GM18511 (cell line): Measurements from ENCODE around the gene CCNL2.

Experiments used
- ATAC-seq: cut with Tn5 transposase; IDR thresholded peaks from one replicate; pipeline ENCODE4 v1.9.1; 2021; ENCODE audit warnings: mild to moderate bottlenecking, moderate library complexity; ENCODE audit not compliant: unreplicated experiment

The CCNL2 gene

GRCh38 chr1:1359308-1359663 lies 39.8 kb downstream of the CCNL2 start:
- ATAC-seq = no peak

DNA sequence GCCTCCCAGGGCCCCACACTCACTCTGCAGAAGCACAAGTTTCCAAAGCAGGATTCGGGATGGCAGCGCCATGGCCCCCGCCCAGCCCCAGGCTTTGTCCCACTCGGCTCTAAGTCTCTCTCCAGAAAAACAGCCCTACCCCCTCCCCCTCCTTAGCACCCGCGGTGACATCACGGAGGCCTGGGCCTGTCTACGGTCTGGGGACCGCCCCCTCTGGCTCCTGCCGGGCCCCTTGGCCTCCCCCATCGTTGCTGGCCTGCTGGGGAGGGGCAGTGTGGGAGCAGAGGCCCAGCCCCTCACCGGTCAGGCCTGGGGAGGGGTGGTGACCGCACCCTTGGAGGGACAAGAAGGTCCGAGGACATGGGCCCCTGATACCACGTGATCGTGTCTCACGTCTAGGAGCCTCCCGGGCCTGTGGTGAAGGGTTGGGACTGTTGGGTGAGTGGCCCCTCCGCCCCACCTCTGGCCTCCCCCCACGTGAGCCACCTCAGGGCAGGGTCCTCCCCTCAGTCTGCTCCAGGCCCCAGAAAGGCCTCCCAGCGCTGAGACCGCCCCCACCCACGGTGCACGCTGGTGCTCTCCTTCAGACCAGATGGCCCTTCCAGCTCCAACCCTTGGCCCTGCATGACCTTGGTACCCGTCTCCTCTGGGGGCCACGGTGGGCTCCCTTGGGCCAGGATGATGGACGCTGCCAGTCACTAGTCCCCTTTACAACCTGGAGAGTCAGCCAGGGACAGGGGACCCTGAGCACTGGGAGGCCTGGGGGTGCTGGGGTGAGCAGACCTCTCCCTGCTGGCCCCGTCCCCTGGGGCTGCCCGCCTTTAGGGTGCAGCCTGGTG lies 40.5 kb downstream of the CCNL2 start, which contains the start of gene MXRA8:
Gene MXRA8, minus strand, starts transcription at position 123 of the 839 bp plus-strand sequence. Its CDS starts 51 bp downstream, at position 72.
- ATAC-seq = no peak

GRCh38 chr1:1357871-1358432 lies 41.2 kb downstream of the CCNL2 start:
- no peak for ATAC-seq

DNA sequence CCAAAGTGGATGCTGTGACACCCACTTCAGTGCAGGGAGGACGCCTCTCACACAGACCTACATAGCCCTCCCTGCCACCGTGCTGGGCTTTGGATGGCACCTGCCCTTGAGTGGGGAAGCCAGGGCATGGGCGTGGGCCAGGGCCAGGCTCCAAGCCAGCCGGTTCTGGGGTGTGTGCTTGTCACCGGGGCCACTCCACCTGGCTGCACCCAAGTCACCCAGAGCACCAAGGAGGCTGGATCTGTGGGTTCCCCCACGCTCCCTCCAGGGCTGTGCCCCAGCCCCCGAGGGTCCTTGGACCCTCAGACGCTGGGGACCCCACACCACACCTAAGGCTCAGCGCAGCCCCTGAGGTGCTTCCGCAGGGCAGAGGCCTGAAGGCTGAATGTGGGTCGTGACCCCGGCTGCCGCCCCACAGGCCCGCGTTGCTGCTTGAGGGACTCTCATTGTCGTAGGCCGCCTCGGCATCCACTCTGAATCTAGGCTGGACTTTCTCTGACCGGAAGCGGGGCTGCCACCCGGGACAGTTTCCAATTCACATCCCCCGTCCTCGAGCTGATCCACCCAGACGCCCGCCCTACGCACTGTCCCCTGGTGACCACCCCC lies 42.2 kb downstream of the CCNL2 start:
- ATAC-seq = no peak

DNA sequence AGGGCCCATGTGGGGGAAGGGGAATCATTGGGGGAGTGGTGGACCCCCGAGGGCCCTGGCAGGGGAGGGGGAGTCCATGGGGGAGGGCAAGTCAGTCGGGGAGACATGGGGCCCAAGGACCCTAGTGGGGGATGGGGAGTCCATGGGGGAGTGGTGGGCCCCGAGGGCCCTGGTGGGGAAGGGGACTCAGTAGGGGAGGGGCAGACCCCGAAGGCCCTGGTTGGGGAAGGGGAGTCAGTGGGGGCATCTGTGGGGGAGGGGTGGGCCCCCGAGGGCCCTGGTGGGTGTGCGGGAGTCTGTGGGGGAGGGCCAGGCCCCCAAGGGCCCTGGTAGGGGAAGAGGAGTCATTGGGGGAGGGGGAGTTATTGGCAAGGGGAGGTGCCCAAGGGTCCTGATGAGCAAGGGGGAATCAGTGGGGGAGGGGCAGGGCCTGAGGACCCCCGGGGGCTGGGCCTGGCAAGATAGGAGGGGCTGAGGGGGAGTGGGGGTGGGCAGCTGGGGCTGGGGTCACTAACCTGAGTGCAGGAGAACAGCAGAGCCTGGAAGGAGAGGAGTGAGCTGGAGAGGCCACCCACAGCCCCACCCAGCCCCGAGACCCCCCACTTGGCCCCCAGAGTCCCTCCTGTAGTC lies 42.9 kb downstream of the CCNL2 start:
- ATAC-seq = no peak

DNA sequence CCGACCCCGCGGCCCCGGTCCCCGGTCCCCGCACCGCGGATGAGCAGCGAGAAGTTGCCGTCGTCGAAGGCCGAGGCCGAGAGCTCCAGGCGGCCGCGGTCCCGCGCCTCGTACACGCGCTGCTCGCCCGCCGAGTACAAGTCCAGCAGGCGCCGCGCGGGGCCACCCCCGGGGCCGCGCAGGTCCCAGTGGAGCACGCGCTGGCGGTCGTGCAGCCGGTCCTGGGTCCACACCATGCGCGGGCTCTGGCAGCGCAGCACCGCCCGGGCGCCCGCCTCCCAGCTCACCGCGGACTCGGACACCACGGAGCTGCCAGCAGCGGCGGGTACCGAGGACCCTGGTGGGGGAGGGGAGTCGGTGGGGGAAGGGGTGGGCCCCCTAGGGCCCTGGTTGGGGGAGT lies 43.7 kb downstream of the CCNL2 start:
- no peak for ATAC-seq

- no peak for ATAC-seq
These were observed 44.6 kb downstream of the CCNL2 start for GRCh38 chr1:1354271-1355247.

GRCh38 chr1:1353389-1354151 lies 45.6 kb downstream of the CCNL2 start:
- no peak for ATAC-seq

GRCh38 chr1:1352786-1353388 lies 46.2 kb downstream of the CCNL2 start:
- no peak for ATAC-seq

DNA sequence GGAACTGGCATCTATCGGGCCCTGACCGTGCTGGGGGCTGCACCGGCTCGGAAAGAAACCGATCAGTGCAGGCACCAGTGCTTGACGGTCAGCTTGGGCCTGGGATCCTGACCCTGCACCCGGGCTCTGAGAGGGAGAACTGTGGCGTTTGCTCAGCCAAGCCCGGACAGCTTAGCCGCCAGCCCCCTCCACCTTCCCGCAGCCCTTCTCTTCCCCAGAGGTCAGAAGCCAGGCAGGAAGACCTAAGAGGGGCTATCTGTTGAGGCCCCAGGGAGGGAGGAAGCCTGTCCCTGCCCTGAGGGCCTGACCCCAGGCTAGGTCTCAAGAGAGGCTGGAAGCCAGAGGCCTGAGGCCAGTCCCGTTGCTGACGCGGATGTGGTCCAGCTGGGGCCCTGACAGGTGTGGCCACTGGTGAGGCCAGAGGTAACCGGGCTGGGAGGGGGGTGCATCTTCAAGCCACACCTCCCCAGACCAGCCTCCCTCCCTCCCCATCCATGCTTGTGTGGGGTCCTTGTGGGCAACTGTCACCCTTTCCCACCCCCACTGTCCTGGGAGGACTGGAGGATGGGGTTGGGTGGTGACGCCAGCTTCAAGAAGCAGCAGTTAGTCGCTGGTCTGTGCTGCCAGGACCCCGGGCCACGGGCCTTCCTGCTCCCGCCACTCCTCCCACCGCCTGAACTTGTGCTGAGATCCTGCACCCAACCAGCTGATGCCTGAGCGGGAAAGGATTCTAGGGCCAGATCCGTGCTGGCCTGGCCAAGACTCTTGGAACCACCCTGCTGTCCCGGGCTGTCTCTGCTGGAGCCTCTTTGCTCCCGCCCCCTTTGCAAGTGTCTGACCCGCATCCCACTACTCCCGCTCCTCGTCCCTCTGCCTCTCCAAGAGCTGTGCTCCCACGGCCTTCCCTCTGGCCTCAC lies 47.4 kb downstream of the CCNL2 start:
- no peak for ATAC-seq

GRCh38 chr1:1349256-1350012 lies 49.7 kb downstream of the CCNL2 start, which contains the start of gene DVL1:
TSS of gene DVL1 (minus strand) at chr1:1349418. CDS start at chr1:1349065, 353 bp downstream.
- ATAC-seq = peak; percentile 77

- ATAC-seq = peak; percentile 36
These were observed 50.5 kb downstream of the CCNL2 start for GRCh38 chr1:1348420-1349255.

DNA sequence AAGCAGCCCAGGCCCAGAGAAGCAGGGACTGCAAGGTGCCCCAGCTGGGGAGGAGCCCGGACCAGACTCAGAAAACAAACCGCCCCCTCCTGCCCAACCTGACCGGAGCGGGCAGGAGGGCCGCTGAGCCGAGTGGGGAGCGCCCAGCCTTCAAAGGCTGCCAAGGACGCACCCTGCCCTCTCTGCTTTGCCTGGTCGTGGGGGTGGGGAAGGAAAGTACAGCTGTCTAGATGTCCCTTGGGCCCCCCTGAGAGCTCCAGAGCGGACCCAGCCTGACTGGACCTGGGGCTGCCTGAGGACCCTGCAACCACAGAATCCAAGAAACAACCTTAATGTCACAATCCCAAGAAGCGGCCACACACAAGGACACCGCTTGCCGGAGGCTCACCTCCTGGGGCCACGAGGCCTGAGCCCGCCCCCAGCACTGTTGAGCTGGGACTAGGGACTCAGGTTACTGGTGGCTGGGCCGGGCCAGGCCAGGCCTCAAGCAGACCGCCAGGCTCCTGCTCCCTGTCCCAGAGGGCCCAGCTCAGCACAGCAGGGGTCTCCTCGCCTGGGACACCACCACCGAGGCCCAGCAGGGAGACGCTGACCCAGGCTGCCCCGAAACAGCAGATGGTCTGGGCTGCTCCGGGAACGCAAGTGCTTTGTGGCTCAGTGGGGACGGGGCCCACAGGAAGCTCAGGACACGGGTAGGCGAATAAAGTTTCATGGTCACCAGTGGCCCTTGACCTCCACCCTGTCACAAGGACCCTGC lies 51.3 kb downstream of the CCNL2 start:
- no peak for ATAC-seq

DNA sequence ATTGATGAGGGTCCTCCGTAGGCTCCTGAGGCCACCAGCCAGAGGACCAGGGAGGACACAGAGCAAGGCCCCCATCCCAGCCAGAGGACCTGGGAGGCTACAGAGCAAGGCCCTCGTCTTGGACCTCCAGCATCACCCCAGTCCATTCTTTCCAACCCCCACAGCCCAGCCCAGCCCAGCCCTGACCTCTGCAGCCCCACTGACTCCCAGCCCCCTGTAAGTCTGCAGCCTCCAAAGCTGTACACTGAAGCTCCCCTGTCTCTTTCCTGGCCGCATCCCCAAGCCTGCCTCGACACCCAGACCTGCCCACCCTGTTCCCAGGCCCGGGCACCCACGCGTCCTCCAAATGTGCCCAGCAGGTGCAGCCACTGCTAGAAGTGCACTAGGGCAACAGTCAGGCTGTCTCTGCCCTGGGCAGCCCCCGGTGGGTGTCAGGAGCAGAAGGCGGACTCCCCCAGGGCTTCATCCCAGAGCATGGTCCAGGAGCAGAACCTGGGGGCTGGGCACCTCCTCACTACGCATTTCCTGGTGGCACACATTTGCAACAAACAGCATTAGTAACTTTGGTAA lies 52.0 kb downstream of the CCNL2 start:
- no peak for ATAC-seq

DNA sequence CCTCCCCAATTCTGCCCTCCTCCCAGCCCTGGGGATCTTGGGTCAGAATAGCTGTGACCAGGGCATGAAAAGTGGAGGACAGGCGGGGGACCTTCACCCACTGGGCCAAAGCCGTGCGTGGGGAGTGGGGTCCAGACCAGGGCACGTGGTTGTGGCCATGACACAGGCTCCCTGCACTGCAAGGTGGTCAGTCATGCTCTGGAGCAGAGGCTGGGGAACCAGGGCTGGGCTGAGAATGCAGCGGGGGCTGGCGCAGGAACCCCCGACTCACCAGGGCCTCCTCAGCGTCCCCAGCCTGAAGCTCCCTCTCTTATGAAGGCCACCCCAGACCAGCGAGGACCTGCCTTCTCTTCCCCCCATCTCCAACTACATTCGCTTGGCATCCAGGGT lies 52.6 kb downstream of the CCNL2 start:
- ATAC-seq = no peak
